H1 (cell line): ENCODE data around the gene NUP210. TPM values are rescaled to one million over a fixed set of nuclear protein-coding genes. Genes with fewer than 3 reads are reported as not detected.

Experiments
- ASH2L ChIP-seq: fragments of 200-600, 300-600 bp; sonication (generic); IDR thresholded peaks from one replicate; pipeline ENCODE4 v1.7.1; 2017; ENCODE audit warnings: low read length
- FOSL1 ChIP-seq: IDR thresholded peaks from 2 replicates; pipeline ENCODE4 v1.6.1; 2011; ENCODE audit warnings: mild to moderate bottlenecking, low read depth, low read length, moderate library complexity; ENCODE audit not compliant: insufficient read depth
- MAFK ChIP-seq: IDR thresholded peaks from 2 replicates; pipeline ENCODE4 v1.6.1; 2012; ENCODE audit warnings: low read depth, mild to moderate bottlenecking, improper control_type of control experiment, low read length
- RAD21 ChIP-seq, 2 experiments: IDR thresholded peaks in 1 of 2; conservative IDR thresholded peaks in 1 of 2; 2 replicates each; pipeline ENCODE4 v1.6.1; 2011; ENCODE audit warnings: low read depth in 2 of 2, low read length in 2 of 2, improper control_type of control experiment in 1 of 2, inconsistent platforms in 1 of 2, mild to moderate bottlenecking in 1 of 2, moderate library complexity in 1 of 2
- RBBP5 ChIP-seq: IDR thresholded peaks from 2 replicates; pipeline ENCODE4 v1.7.1; 2012; ENCODE audit warnings: low read depth, mild to moderate bottlenecking, inconsistent platforms, low read length, moderate library complexity, borderline replicate concordance
- SIN3A ChIP-seq, 2 experiments: IDR thresholded peaks in 1 of 2; conservative IDR thresholded peaks in 1 of 2; 2 replicates each; pipeline ENCODE4 v1.6.1; 2011 to 2012; ENCODE audit warnings: low read length in 2 of 2, improper control_type of control experiment in 1 of 2, low read depth in 1 of 2, mild to moderate bottlenecking in 1 of 2
- TAF7 ChIP-seq: optimal IDR thresholded peaks from 2 replicates; pipeline ENCODE3; 2011; ENCODE audit warnings: low read depth, mild to moderate bottlenecking, inconsistent platforms, low read length, moderate library complexity, borderline replicate concordance
- polyA plus RNA-seq, 7 experiments: library from polyadenylated mRNA; depleted of rRNA in 3 of 7; stranded (reverse) in 5 of 7; unstranded in 2 of 7; fragments of >200 nt in 5 of 7; fragments of 200-250 nt in 2 of 7; gene quantifications; 1 replicate in 5 of 7; 2 replicates in 1 of 7; 4 replicates in 1 of 7; pipeline versions ENCODE4 v1.2.1 to v1.2.3, GENCODE V29; 2011 to 2013; ENCODE audit warnings: missing spikeins in 2 of 7, mixed read lengths in 2 of 7
- total RNA-seq: library from RNA; stranded (reverse); fragmentation: NEBNext Ultra II Directional; extraction: Animal tissue kit (Norgen Biotek cat#: 25700); gene quantifications from 2 replicates; pipeline ENCODE4 v1.2.1, GENCODE V29; 2021

The NUP210 gene
- total and polyA plus RNA-seq, 2 of the 8 experiments (the other 6 are each of a cell fraction or from before 2014, with no cell fraction given) = 51.0 to 53.7 TPM

- TF ChIP-seq SIN3A (conservative IDR thresholded peaks at IDR 0.05 in 1 of 2, IDR thresholded peaks at IDR 0.05 in 1 of 2; ENCODE audit: low read depth in 1 of 2, low read length in 2 of 2) (no peak), RAD21 (IDR thresholded peaks at IDR 0.05 in 1 of 2, conservative IDR thresholded peaks at IDR 0.05 in 1 of 2; ENCODE audit: low read depth in 2 of 2, low read length in 2 of 2) (no peak), TAF7 (no peak), FOSL1 (no peak), MAFK (no peak), RBBP5 (no peak), ASH2L (no peak)
- TF ChIP-seq, all 59 proteins: peak for 0
Observed at GRCh38 chr3:13296662-13297061, 123.5 kb downstream of the NUP210 start (continued).
